GM23338 (cell line): ENCODE results near the gene LRRC10B.

Experiments
- CREB1 ChIP-seq: fragments of 250-450 bp; sonication (Bioruptor Pico); IDR thresholded peaks from 2 replicates; pipeline ENCODE4 v1.5.0; 2020; ENCODE audit warnings: low read depth, mild to moderate bottlenecking, moderate library complexity
- EZH2 ChIP-seq: fragments of 200-600 bp; sonication (generic); IDR thresholded peaks from one replicate; pipeline ENCODE4 v1.8.0; 2017; ENCODE audit warnings: antibody characterized with exemption, mild to moderate bottlenecking, low read depth; ENCODE audit not compliant: unreplicated experiment
- EZH2phosphoT487 ChIP-seq: fragments of 200-600 bp; sonication (generic); IDR thresholded peaks from one replicate; pipeline ENCODE4 v1.8.1; 2018; ENCODE audit warnings: antibody characterized with exemption; ENCODE audit not compliant: unreplicated experiment
- JUNB ChIP-seq: IDR thresholded peaks from one replicate; pipeline ENCODE4 v1.6.1; 2016; ENCODE audit warnings: antibody characterized with exemption; ENCODE audit not compliant: unreplicated experiment
- NANOG ChIP-seq: IDR thresholded peaks from 2 replicates; pipeline ENCODE4 v1.6.1; 2016; ENCODE audit warnings: antibody characterized with exemption, borderline replicate concordance
- POLR2AphosphoS5 ChIP-seq: IDR thresholded peaks from 2 replicates; pipeline ENCODE4 v1.6.1; 2016; ENCODE audit warnings: antibody characterized with exemption, low read depth
- ZNF114 ChIP-seq: fragments of 250-450 bp; sonication (Bioruptor Pico); IDR thresholded peaks from 2 replicates; pipeline ENCODE4 v1.5.0; 2020; ENCODE audit warnings: mild to moderate bottlenecking, moderate library complexity
- ZNF331 ChIP-seq: fragments of 250-450 bp; sonication (Bioruptor Pico); IDR thresholded peaks from 2 replicates; pipeline ENCODE4 v1.5.0; 2020; ENCODE audit warnings: low read depth, mild to moderate bottlenecking, moderate library complexity
- TF ChIP-seq, protein P1 (sequence below), 2 experiments: fragments of 200-600 bp in 1 of 2; sonication (generic) in 1 of 2; conservative IDR thresholded peaks; 2 replicates each; pipeline versions ENCODE4 v1.5.1 to v1.6.1; 2016 to 2017; ENCODE audit warnings: antibody characterized with exemption in 2 of 2, low read depth in 2 of 2, mild to moderate bottlenecking in 2 of 2, moderate library complexity in 1 of 2
- TF ChIP-seq, protein P2 (sequence below): IDR thresholded peaks from one replicate; pipeline ENCODE4 v1.6.1; 2018; ENCODE audit warnings: antibody characterized with exemption; ENCODE audit not compliant: unreplicated experiment
- TF ChIP-seq, protein P3 (sequence below): IDR thresholded peaks from 2 replicates; pipeline ENCODE4 v1.6.1; 2016; ENCODE audit warnings: antibody characterized with exemption

DNA sequence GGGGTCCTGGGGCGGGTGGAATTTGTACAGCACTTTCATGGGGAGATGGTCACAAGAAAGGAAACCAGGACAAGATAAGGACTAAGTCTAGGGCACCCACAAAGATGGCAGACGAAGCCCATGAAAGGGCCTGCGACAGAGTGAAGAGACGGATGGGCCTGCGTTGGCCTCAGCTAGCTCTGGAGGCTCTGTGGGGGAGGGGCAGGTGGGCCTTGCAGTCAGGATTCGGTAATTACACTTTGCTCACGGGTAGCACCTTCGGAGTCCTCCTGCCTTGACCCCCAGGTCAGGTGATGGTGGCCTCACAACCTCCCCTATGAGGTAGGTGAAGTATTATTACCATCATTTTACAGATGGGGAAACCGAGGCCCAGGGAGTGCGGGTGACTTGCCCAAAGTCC is 7.1 kb downstream of the LRRC10B start:
- TF ChIP-seq EZH2 (no peak), POLR2AphosphoS5 (no peak), EZH2phosphoT487 (no peak), ZNF331 (CRISPR knock-in tag) (no peak), CREB1 (CRISPR knock-in tag) (no peak), NANOG (no peak), ZNF114 (CRISPR knock-in tag) (no peak), JUNB (no peak)
- TF ChIP-seq, protein P1, sequence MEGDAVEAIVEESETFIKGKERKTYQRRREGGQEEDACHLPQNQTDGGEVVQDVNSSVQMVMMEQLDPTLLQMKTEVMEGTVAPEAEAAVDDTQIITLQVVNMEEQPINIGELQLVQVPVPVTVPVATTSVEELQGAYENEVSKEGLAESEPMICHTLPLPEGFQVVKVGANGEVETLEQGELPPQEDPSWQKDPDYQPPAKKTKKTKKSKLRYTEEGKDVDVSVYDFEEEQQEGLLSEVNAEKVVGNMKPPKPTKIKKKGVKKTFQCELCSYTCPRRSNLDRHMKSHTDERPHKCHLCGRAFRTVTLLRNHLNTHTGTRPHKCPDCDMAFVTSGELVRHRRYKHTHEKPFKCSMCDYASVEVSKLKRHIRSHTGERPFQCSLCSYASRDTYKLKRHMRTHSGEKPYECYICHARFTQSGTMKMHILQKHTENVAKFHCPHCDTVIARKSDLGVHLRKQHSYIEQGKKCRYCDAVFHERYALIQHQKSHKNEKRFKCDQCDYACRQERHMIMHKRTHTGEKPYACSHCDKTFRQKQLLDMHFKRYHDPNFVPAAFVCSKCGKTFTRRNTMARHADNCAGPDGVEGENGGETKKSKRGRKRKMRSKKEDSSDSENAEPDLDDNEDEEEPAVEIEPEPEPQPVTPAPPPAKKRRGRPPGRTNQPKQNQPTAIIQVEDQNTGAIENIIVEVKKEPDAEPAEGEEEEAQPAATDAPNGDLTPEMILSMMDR (conservative IDR thresholded peaks at IDR 0.05; ENCODE audit: low read depth in 2 of 2): no peak
- TF ChIP-seq, protein P2, sequence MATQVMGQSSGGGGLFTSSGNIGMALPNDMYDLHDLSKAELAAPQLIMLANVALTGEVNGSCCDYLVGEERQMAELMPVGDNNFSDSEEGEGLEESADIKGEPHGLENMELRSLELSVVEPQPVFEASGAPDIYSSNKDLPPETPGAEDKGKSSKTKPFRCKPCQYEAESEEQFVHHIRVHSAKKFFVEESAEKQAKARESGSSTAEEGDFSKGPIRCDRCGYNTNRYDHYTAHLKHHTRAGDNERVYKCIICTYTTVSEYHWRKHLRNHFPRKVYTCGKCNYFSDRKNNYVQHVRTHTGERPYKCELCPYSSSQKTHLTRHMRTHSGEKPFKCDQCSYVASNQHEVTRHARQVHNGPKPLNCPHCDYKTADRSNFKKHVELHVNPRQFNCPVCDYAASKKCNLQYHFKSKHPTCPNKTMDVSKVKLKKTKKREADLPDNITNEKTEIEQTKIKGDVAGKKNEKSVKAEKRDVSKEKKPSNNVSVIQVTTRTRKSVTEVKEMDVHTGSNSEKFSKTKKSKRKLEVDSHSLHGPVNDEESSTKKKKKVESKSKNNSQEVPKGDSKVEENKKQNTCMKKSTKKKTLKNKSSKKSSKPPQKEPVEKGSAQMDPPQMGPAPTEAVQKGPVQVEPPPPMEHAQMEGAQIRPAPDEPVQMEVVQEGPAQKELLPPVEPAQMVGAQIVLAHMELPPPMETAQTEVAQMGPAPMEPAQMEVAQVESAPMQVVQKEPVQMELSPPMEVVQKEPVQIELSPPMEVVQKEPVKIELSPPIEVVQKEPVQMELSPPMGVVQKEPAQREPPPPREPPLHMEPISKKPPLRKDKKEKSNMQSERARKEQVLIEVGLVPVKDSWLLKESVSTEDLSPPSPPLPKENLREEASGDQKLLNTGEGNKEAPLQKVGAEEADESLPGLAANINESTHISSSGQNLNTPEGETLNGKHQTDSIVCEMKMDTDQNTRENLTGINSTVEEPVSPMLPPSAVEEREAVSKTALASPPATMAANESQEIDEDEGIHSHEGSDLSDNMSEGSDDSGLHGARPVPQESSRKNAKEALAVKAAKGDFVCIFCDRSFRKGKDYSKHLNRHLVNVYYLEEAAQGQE: no peak
- TF ChIP-seq, protein P3, sequence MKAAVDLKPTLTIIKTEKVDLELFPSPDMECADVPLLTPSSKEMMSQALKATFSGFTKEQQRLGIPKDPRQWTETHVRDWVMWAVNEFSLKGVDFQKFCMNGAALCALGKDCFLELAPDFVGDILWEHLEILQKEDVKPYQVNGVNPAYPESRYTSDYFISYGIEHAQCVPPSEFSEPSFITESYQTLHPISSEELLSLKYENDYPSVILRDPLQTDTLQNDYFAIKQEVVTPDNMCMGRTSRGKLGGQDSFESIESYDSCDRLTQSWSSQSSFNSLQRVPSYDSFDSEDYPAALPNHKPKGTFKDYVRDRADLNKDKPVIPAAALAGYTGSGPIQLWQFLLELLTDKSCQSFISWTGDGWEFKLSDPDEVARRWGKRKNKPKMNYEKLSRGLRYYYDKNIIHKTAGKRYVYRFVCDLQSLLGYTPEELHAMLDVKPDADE: no peak
